ENCODE measurements around the gene SBF1.

DNA sequence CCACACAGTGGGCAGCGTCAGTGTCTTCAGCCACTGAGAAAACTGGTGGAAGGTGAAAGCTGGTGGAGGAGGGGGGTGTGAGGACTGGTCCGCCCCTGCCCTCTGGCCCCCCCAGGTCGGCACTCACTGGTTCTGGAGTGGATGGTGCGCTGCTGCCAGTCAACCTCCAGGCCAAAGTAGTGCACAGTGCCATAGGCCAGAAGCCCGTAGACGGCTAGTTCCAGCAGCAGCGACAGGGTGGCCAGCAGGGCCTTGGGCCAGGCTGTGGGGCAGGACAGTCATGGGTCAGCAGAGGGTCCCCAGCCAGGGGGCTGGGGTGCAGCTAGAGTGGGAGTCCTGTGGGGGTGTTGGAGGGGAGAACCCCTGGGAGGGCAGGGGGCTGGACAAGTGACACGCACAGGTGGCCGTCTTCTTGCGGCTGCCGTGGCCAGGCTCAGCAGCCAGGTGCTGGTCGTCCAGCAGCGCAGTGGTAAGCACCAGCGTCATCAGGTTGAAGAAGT, 30.5 kb upstream of the SBF1 start:
- TF ChIP-seq, protein P1, sequence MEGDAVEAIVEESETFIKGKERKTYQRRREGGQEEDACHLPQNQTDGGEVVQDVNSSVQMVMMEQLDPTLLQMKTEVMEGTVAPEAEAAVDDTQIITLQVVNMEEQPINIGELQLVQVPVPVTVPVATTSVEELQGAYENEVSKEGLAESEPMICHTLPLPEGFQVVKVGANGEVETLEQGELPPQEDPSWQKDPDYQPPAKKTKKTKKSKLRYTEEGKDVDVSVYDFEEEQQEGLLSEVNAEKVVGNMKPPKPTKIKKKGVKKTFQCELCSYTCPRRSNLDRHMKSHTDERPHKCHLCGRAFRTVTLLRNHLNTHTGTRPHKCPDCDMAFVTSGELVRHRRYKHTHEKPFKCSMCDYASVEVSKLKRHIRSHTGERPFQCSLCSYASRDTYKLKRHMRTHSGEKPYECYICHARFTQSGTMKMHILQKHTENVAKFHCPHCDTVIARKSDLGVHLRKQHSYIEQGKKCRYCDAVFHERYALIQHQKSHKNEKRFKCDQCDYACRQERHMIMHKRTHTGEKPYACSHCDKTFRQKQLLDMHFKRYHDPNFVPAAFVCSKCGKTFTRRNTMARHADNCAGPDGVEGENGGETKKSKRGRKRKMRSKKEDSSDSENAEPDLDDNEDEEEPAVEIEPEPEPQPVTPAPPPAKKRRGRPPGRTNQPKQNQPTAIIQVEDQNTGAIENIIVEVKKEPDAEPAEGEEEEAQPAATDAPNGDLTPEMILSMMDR (IDR thresholded peaks at IDR 0.05), result no peak
- TF ChIP-seq EZH2 (IDR thresholded peaks at IDR 0.05; ENCODE audit: borderline replicate concordance, insufficient read depth, low read depth, low read length, poor library complexity, severe bottlenecking), result no peak

Data from B cell (primary cell).